Measurements from ENCODE around the gene NFATC4.

The NFATC4 gene

DNA sequence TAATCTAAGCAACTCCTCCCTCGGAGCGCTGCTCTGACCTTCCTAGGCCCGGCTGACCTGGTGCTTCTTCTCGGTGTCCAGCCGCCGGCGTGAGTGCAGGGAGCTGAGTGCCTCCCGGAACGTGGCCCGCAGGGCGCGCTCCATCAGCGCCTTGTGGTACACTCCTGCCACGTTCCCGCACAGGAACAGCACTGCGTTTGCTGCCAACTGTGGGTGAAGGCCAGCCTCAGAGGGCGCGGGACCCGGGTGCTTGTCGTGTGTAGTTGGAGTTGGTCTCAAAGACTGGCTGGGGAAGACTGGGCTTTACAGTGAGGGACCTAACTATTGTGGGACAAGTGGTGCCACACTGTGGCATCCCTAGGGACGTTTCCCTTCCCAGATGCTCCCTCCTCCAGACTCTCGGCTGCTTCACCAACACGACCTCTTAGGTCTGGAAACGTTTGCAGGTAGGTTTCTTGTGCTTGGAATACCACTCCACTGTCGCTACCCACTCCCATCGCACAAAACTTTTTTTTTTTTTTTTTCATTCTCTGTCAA, 36.2 kb upstream of the NFATC4 start:
- H3K4me3 ChIP-seq (ENCODE audit: low read depth, low read length), result no peak overlapping the region
- no peak for DNase-seq (ENCODE audit: low read depth)
- TF ChIP-seq, protein P1, sequence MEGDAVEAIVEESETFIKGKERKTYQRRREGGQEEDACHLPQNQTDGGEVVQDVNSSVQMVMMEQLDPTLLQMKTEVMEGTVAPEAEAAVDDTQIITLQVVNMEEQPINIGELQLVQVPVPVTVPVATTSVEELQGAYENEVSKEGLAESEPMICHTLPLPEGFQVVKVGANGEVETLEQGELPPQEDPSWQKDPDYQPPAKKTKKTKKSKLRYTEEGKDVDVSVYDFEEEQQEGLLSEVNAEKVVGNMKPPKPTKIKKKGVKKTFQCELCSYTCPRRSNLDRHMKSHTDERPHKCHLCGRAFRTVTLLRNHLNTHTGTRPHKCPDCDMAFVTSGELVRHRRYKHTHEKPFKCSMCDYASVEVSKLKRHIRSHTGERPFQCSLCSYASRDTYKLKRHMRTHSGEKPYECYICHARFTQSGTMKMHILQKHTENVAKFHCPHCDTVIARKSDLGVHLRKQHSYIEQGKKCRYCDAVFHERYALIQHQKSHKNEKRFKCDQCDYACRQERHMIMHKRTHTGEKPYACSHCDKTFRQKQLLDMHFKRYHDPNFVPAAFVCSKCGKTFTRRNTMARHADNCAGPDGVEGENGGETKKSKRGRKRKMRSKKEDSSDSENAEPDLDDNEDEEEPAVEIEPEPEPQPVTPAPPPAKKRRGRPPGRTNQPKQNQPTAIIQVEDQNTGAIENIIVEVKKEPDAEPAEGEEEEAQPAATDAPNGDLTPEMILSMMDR (IDR thresholded peaks at IDR 0.05; ENCODE audit: low read depth, low read length, missing control alignments), result no peak

DNA sequence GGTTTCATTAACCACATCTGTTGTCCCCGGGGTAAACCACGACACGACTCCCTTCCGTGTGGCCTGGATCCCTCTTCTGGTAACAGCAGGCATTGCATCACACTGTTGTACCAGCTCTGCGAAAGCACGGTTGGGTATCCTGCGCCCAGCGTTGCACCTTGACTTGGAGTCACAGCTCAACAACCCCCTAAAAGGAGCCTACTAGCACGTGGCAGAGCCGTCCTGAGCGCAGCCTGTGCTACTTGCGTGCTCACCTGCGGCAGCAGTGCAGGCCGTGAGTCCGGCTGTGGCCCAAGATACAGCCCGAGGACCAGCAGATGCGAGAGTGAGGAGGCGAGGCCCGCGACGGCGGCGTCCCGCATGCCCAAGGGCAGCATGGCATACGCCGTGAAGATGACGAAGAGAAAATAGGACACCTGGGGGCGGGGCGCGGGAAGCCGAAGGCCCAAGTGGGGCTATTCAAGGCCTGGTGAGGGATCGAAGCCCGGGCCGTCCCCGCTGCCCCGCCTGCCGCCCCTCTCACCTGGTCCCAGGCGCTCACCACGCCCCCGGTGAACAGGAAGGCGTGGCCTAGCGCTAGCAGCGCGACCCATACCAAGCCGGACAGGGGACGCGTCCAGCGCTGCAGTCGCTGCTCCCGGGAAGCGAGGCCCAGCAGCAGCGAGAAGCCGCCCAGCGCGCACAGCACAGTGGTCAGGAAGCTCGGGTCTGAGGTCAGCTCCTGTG, 35.6 kb upstream of the NFATC4 start:
- TF ChIP-seq, protein P1 (IDR thresholded peaks at IDR 0.05; ENCODE audit: low read depth, low read length, missing control alignments), result peak; percentile 90
- peak; percentile 71 for DNase-seq (ENCODE audit: low read depth)
- peak overlapping the region; percentile 26 for H3K4me3 ChIP-seq (ENCODE audit: low read depth, low read length)

DNA sequence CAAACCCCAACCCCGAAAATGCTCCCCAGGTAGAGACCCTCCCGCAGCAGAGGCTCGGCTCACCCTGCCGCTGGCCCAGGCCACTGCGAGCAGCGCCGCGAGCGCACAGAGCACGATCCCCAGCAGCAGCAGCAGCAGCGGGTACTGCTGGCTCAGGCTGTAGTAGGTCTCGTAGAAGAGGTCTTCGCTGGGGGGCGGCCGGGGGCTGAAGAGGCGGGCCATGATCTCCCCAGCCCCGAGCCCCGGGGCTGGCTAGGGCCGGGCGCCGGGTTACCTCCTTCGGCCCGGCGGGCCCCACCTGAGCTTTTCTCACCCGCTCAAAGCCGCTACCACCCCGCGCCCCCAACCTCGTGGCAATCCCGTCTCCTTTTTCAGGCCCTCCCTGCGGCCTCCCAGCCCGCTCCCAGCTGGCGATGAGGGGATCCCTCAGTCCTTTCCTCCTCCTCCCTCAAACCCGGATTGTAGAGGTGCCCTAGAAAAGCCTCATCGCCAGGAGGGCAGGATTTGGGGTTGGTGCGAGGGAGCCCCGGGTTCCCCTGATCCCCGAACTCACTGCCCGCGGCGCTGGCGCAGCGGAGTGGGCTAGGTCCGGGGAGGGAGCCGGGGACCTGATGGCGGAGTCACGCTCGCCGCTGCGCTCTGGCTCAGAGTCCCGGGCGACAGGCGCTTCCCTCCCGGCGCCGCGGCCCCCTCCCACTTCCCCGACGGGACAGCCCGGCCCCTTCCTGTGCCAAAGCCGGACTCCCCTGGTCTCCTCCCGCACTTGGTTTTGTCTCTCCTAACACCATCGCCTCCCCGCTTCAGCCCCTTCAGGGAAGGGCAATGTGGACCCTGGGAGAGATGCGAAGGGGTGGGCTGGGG, 33.3 kb upstream of the NFATC4 start, which contains the start of gene ADCY4:
Gene ADCY4 (minus strand): TSS at position 641 of the 861 bp plus-strand sequence. CDS start 419 bp downstream, at position 222.
- H3K4me3 ChIP-seq (ENCODE audit: low read depth, low read length), result peak within 1 kb of the TSS; percentile 9; the same call in 1 of the 2 replicates
- TF ChIP-seq, protein P1 (IDR thresholded peaks at IDR 0.05; ENCODE audit: low read depth, low read length, missing control alignments), result no peak
- DNase-seq (ENCODE audit: low read depth), result no peak

DNA sequence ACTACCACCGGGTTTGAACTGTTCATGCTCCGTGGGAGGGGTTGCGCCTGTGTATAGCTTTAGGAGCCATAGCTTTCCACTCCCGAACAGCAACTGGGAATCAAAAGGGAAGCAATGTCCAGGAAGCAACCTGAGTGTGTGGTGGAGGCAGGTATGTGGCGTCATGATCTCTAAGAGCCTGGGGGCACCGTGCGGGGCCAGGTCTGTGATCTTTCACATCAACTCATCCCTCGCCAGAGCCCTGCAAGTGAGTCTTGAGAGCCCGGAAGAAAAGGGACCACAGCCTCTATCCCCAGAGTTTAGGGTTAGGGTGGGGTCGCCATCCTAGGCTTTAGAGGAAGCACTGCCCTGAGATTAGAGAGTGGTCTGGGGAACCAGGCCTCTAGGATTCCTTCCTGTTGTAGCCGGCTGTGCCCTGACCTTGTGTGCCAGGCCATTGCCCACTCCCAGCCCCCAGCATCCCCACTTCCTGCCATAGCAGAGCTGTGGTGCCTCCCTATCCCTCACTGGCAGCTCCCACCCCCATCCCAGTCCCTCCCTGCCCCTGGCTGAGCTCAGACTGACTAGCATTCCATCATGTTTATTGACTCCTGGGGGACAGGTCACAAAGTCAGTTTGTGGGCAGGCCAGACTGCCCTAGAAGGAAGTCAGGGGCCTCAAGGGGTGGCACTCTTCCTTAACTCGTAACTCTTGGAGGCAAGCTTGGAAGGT, 32.4 kb upstream of the NFATC4 start:
- DNase-seq (ENCODE audit: low read depth), result no peak
- TF ChIP-seq, protein P1 (IDR thresholded peaks at IDR 0.05; ENCODE audit: low read depth, low read length, missing control alignments), result no peak
- no peak overlapping the region for H3K4me3 ChIP-seq (ENCODE audit: low read depth, low read length)

DNA sequence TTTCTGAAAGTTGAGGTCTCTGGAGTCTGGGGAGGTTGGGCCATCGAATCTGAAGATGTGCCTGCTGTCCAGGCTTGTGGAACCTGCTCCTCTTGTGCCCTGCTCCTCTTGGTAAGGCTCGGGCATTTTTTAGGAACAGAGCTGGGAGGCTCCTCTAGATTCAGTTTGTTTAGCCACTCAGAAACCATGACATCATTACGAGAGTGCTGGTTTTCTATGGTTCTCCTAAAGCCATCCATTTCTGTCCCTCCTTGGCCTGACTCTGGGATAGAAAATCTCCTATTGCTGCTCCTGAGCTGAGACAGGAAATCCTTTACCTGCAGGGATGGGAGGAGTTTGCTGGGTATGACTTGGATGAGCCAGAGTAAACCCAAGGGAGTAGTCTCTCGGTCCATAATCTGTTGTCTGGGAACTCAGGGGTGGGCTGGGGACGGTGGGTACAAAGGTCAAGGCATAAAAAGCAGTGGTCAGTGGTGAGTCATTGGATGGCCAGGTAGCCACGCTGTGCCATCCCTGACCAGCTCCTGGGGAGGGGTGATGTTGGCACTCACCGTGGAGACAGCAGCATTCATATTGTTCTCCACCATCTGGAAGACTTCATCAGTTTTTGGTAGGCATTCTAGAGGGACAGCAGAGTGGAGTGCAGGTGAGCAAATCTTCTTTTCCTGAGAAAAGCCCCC, 30.7 kb upstream of the NFATC4 start:
- TF ChIP-seq, protein P1 (IDR thresholded peaks at IDR 0.05; ENCODE audit: low read depth, low read length, missing control alignments), result no peak
- H3K4me3 ChIP-seq (ENCODE audit: low read depth, low read length), result no peak overlapping the region
- no peak for DNase-seq (ENCODE audit: low read depth)

DNA sequence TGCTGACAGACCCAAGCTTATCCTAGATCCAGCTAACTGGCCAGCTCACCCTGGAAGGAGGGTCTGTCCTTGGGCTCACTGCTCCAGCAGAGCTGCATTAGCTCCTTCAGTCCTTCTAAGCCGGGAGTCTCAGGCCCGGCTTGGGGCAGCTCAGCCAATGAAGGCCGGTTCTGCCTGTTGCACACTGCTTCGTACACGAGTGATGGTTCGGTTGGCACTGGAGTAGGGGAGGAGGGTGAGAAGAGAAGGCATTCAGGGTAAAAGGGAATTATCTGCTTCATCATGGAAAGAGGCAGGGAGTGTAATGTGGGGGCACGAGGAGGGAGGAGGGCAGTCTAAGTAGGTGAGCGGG, 30.2 kb upstream of the NFATC4 start:
- TF ChIP-seq, protein P1 (IDR thresholded peaks at IDR 0.05; ENCODE audit: low read depth, low read length, missing control alignments), result no peak
- H3K4me3 ChIP-seq (ENCODE audit: low read depth, low read length), result no peak overlapping the region
- DNase-seq (ENCODE audit: low read depth), result no peak
